ENCODE measurements around the gene NR3C1.

DNA sequence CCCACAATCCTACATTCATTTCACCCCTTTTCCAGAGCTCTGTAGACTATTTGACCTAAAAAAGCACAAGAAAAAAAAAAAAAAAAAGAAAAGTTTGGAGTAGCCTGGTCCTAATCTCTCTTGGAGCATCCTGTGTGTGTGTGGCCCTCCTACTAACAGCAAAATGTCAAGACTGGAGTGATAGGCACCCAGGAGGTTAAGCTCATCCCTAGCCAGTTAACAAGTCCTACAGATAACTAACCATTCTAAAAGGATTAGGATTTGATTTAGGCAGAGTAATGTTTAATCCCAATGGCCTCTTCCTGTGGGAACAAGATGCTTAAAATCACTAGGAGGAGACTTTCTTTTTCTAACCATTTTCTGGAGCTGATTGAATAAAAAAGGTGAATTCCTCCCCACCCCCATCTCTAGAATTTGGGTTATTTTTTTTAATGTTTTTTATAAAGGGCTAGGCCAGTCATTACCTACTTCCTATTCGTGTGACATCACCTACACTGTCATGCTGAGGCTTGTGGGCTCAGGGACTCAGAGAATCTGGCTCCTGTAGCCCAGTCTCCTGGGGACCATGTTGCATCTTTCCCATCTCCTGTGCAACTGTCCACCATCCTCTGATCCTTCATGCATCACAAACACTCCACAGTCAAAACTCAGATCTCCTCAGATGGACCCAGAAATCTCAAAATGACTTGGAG is 43.2 kb upstream of the NR3C1 start:
- TF ChIP-seq, protein P1, sequence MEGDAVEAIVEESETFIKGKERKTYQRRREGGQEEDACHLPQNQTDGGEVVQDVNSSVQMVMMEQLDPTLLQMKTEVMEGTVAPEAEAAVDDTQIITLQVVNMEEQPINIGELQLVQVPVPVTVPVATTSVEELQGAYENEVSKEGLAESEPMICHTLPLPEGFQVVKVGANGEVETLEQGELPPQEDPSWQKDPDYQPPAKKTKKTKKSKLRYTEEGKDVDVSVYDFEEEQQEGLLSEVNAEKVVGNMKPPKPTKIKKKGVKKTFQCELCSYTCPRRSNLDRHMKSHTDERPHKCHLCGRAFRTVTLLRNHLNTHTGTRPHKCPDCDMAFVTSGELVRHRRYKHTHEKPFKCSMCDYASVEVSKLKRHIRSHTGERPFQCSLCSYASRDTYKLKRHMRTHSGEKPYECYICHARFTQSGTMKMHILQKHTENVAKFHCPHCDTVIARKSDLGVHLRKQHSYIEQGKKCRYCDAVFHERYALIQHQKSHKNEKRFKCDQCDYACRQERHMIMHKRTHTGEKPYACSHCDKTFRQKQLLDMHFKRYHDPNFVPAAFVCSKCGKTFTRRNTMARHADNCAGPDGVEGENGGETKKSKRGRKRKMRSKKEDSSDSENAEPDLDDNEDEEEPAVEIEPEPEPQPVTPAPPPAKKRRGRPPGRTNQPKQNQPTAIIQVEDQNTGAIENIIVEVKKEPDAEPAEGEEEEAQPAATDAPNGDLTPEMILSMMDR (conservative IDR thresholded peaks at IDR 0.05 in 1 of 2, IDR thresholded peaks at IDR 0.05 in 1 of 2; ENCODE audit: extremely low read depth in 1 of 2, insufficient read depth in 1 of 2, low read depth in 1 of 2, low read length in 2 of 2) = no peak
- no peak for TF ChIP-seq EZH2 (IDR thresholded peaks at IDR 0.05; ENCODE audit: borderline replicate concordance, low read length)
